HepG2 (cell line): Measurements from ENCODE around the gene DDX11. TPM values are rescaled to one million over a fixed set of nuclear protein-coding genes. Genes with fewer than 3 reads are reported as not detected.

Source experiments
- ARID3A ChIP-seq: IDR thresholded peaks from 2 replicates; pipeline ENCODE4 v1.6.1; 2012; ENCODE audit warnings: low read depth, low read length, improper control_type of control experiment
- CC2D1A ChIP-seq: sonication (generic); formaldehyde crosslinking; IDR thresholded peaks from 2 replicates; pipeline ENCODE4 v1.8.1; 2023; ENCODE audit warnings: mild to moderate bottlenecking, missing genetic modification reagents
- CTCF ChIP-seq: sonication (generic); formaldehyde crosslinking; IDR thresholded peaks from 2 replicates; pipeline ENCODE4 v1.5.0; 2020; ENCODE audit warnings: mild to moderate bottlenecking, missing genetic modification reagents, moderate library complexity
- HMGXB4 ChIP-seq, 2 experiments: sonication (generic) in 1 of 2; formaldehyde crosslinking in 1 of 2; IDR thresholded peaks; 2 replicates each; pipeline versions ENCODE4 v1.4.0 to v1.6.1; 2018 to 2020; ENCODE audit warnings: missing genetic modification reagents in 2 of 2, borderline replicate concordance in 1 of 2, low read depth in 1 of 2, mild to moderate bottlenecking in 1 of 2, missing biosample characterization in 1 of 2
- MTF2 ChIP-seq: sonication (generic); formaldehyde crosslinking; IDR thresholded peaks from 2 replicates; pipeline ENCODE4 v1.5.0; 2020; ENCODE audit warnings: missing genetic modification reagents, borderline replicate concordance
- REPIN1 ChIP-seq: sonication (generic); formaldehyde crosslinking; IDR thresholded peaks from 2 replicates; pipeline ENCODE4 v1.8.0; 2022; ENCODE audit warnings: missing genetic modification reagents, low read depth, mild to moderate bottlenecking, borderline replicate concordance
- STAG1 ChIP-seq: sonication (generic); formaldehyde crosslinking; IDR thresholded peaks from 2 replicates; pipeline ENCODE4 v1.4.0; 2020; ENCODE audit warnings: missing genetic modification reagents
- YY1 ChIP-seq: IDR thresholded peaks from 2 replicates; pipeline ENCODE4 v1.6.1; 2011; ENCODE audit warnings: low read length, low read depth, moderate library complexity, mild to moderate bottlenecking; ENCODE audit not compliant: insufficient read depth, insufficient replicate concordance
- ZBTB7A ChIP-seq: sonication (generic); formaldehyde crosslinking; IDR thresholded peaks from 2 replicates; pipeline ENCODE4 v1.8.0; 2022; ENCODE audit warnings: mild to moderate bottlenecking, missing genetic modification reagents
- ZNF143 ChIP-seq: sonication (generic); formaldehyde crosslinking; IDR thresholded peaks from 2 replicates; pipeline ENCODE4 v1.4.0; 2020; ENCODE audit warnings: missing genetic modification reagents
- ZNF17 ChIP-seq: sonication (generic); formaldehyde crosslinking; IDR thresholded peaks from 2 replicates; pipeline ENCODE4 v1.5.0; 2020; ENCODE audit warnings: mild to moderate bottlenecking, missing genetic modification reagents
- ZNF609 ChIP-seq: sonication (generic); formaldehyde crosslinking; IDR thresholded peaks from 2 replicates; pipeline ENCODE4 v1.4.0; 2020; ENCODE audit warnings: mild to moderate bottlenecking, missing genetic modification reagents, borderline replicate concordance
- ZNF709 ChIP-seq: sonication (generic); formaldehyde crosslinking; IDR thresholded peaks from 2 replicates; pipeline ENCODE4 v1.5.0; 2020; ENCODE audit warnings: mild to moderate bottlenecking, missing genetic modification reagents
- polyA plus RNA-seq, 8 experiments: library from polyadenylated mRNA; depleted of rRNA in 3 of 8; stranded (reverse) in 7 of 8; unstranded in 1 of 8; fragments of >200 nt; fragmentation: Illumina TruSeq in 4 of 8; extraction: Trizol in 4 of 8; gene quantifications; 2 replicates each; pipeline versions ENCODE4 v1.2.1 to v1.2.3, GENCODE V29; 2011 to 2016; ENCODE audit warnings: low read depth in 4 of 8, missing spikeins in 1 of 8, mixed read lengths in 1 of 8; ENCODE audit not compliant: insufficient read depth in 1 of 8
- total RNA-seq, 5 experiments: library from RNA; depleted of rRNA; stranded (reverse); fragments of >200 nt; fragmentation: Illumina TruSeq; extraction: Trizol; gene quantifications; 2 replicates each; pipeline ENCODE4 v1.2.3, GENCODE V29; 2016; ENCODE audit warnings: low read depth in 1 of 5
- TF ChIP-seq, protein P1 (sequence below): sonication (generic); formaldehyde crosslinking; IDR thresholded peaks from 2 replicates; pipeline ENCODE4 v1.9.0; 2021; ENCODE audit warnings: missing genetic modification reagents, mild to moderate bottlenecking, borderline replicate concordance

DDX11 gene
- total and polyA plus RNA-seq, 2 of the 13 experiments (the other 11 are each of a cell fraction or from before 2014, with no cell fraction given), result 23.9 to 40.8 TPM

GRCh38 chr12:31117203-31118011 lies 43.7 kb downstream of the DDX11 start (continued):
- TF ChIP-seq HMGXB4 (CRISPR knock-in tag; IDR thresholded peaks at IDR 0.05; ENCODE audit: borderline replicate concordance in 1 of 2, low read depth in 1 of 2), result 0 out of 4 replicates have a peak, but pooled peaks of 1 of the 2 experiments have one; percentile 39
- no peak for TF ChIP-seq ZNF143
- TF ChIP-seq ZBTB7A, result no peak
- TF ChIP-seq YY1, result no peak
- TF ChIP-seq, protein P1, sequence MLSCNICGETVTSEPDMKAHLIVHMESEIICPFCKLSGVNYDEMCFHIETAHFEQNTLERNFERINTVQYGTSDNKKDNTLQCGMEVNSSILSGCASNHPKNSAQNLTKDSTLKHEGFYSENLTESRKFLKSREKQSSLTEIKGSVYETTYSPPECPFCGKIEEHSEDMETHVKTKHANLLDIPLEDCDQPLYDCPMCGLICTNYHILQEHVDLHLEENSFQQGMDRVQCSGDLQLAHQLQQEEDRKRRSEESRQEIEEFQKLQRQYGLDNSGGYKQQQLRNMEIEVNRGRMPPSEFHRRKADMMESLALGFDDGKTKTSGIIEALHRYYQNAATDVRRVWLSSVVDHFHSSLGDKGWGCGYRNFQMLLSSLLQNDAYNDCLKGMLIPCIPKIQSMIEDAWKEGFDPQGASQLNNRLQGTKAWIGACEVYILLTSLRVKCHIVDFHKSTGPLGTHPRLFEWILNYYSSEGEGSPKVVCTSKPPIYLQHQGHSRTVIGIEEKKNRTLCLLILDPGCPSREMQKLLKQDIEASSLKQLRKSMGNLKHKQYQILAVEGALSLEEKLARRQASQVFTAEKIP, result no peak
- no peak for TF ChIP-seq CC2D1A (CRISPR knock-in tag)
- TF ChIP-seq ZNF17 (CRISPR knock-in tag), result no peak
- peak; percentile 72 for TF ChIP-seq CTCF (CRISPR knock-in tag)
- TF ChIP-seq STAG1 (CRISPR knock-in tag), result peak; percentile 41; the same call in 1 of the 2 replicates
- 0 out of 2 replicates have a peak, but pooled peaks have one; percentile 36 for TF ChIP-seq MTF2 (CRISPR knock-in tag)
- no peak for TF ChIP-seq ZNF609
- no peak for TF ChIP-seq ZNF709 (CRISPR knock-in tag)
- no peak for TF ChIP-seq REPIN1 (CRISPR knock-in tag)
- TF ChIP-seq ARID3A, result no peak
